Measurements from ENCODE around the gene DIP2C. TPM values are rescaled to one million over a fixed set of nuclear protein-coding genes. Genes with fewer than 3 reads are reported as not detected.

The DIP2C gene
- total RNA-seq, 1 donor from 2014 or later: 30.8 TPM

DNA sequence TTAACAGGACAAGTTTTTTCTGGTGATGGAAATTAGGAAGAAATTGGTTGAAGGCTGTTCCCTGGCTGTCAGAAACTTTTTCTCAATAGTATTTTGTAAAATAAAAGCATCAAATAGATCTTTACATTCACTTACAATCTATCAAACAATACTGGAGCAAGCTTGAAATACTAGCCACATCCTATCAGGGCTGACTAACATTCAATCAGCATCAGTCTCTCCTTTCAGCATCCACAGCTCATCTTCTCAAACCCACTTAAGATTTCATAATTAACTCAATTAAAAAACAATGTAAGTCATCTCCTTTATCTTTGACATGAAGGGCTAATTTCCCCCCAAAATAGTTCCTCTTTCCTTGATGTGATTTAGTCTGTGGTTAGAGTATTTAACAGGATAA lies 80.2 kb downstream of the DIP2C start:
- no peak overlapping the region for H3K4me3 ChIP-seq

DNA sequence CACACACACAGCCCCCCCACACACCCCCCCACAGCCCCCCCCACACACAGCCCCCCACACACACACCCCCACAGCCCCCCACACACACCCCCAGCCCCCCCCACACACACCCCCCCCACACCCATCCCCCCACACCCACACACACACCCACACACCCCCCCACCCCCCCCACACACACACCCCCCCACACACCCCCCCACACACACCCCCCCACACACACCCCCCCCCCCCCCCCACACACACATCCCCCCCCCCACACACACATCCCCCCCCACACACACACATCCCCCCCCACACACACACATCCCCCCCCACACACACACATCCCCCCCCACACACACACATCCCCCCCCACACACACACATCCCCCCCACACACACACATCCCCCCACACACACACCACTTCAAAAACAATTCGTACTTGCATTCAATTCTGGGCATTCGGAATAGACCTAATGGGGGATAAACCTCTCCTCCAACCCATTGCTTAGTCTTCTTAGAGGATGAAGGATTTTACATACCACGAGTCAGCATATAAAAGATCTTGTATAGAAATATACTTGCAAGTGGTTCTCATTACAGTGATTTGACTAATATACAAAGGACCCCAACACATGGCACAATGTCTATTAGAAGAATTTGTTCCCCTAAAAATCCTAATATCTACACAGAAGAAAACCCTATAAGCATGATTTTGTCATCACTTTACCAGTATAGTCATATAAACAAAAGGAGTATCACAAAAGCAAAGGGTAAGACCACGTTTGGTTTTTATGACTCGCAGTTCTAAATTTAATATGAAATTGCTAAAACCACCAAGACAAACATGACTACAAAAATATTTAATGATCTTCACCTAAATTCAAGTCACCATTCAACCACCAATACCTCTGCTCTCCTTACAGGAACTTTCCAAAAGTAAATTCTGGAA lies 80.9 kb downstream of the DIP2C start:
- H3K36me3 ChIP-seq: no peaks in the 10 kb centered on the region
- H3K9me3 ChIP-seq (replicated peaks): no peaks in the 10 kb centered on the region
- peaks cover 57% of the 10 kb centered on the region for H3K4me1 ChIP-seq
- no peaks in the 10 kb centered on the region for H3K27me3 ChIP-seq (ENCODE audit: low read depth)
- no peak overlapping the region for H3K4me3 ChIP-seq
- no peak for DNase-seq
- intact Hi-C loops (cut with micrococcal nuclease): no loop called here
- H3K27ac ChIP-seq (replicated peaks): no peak overlapping the region
- TF ChIP-seq, protein P1, sequence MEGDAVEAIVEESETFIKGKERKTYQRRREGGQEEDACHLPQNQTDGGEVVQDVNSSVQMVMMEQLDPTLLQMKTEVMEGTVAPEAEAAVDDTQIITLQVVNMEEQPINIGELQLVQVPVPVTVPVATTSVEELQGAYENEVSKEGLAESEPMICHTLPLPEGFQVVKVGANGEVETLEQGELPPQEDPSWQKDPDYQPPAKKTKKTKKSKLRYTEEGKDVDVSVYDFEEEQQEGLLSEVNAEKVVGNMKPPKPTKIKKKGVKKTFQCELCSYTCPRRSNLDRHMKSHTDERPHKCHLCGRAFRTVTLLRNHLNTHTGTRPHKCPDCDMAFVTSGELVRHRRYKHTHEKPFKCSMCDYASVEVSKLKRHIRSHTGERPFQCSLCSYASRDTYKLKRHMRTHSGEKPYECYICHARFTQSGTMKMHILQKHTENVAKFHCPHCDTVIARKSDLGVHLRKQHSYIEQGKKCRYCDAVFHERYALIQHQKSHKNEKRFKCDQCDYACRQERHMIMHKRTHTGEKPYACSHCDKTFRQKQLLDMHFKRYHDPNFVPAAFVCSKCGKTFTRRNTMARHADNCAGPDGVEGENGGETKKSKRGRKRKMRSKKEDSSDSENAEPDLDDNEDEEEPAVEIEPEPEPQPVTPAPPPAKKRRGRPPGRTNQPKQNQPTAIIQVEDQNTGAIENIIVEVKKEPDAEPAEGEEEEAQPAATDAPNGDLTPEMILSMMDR (IDR thresholded peaks at IDR 0.05; ENCODE audit: borderline replicate concordance): no peak

More for the DNA sequence above, 80.2 kb downstream of the DIP2C start:
- DNase-seq: no peak
- Histone ChIP-seq H3K9me3 (replicated peaks) (no peaks in the 10 kb centered on the region), H3K27me3 (ENCODE audit: low read depth) (no peaks in the 10 kb centered on the region), H3K36me3 (no peaks in the 10 kb centered on the region), H3K4me1 (peaks cover 62% of the 10 kb centered on the region), H3K27ac (replicated peaks) (no peak overlapping the region)
- intact Hi-C loops (cut with micrococcal nuclease): no loop called here
- TF ChIP-seq, protein P1 (IDR thresholded peaks at IDR 0.05; ENCODE audit: borderline replicate concordance): no peak

DNA sequence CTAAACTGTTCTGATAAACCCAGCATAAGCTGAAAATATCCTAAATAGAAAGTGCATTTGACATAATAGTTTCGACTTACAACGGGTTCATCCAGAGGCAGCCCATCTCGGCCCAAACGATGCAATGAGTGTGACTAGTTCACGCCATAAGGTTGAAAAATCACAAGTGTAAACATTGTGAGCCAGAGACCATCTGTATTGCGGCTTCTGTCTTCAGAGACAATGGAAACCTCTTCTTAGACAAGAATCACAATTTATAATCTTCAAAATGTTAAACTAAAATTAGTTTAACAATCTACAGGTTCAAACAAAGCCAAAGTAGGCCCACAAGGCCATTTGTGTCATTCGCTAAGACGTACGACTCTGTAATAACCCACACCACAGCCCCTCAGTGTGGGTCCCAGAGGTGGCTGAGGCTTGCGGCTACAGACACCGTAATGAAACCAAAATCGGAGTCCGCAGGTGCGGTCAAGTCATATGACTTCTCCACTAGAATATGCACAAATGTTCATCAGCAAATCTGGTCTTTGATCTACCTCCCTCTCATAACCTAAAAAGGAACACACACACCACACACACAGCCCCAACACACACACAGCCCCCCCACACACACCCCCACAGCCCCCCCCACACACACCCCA lies 81.8 kb downstream of the DIP2C start:
- Histone ChIP-seq H3K4me1 (peaks cover 54% of the 10 kb centered on the region), H3K36me3 (no peaks in the 10 kb centered on the region), H3K27me3 (ENCODE audit: low read depth) (no peaks in the 10 kb centered on the region), H3K4me3 (no peak overlapping the region), H3K9me3 (replicated peaks) (no peaks in the 10 kb centered on the region), H3K27ac (replicated peaks) (no peak overlapping the region)
- DNase-seq: no peak
- intact Hi-C loops (cut with micrococcal nuclease): no loop called here
- TF ChIP-seq, protein P1 (IDR thresholded peaks at IDR 0.05; ENCODE audit: borderline replicate concordance): no peak

DNA sequence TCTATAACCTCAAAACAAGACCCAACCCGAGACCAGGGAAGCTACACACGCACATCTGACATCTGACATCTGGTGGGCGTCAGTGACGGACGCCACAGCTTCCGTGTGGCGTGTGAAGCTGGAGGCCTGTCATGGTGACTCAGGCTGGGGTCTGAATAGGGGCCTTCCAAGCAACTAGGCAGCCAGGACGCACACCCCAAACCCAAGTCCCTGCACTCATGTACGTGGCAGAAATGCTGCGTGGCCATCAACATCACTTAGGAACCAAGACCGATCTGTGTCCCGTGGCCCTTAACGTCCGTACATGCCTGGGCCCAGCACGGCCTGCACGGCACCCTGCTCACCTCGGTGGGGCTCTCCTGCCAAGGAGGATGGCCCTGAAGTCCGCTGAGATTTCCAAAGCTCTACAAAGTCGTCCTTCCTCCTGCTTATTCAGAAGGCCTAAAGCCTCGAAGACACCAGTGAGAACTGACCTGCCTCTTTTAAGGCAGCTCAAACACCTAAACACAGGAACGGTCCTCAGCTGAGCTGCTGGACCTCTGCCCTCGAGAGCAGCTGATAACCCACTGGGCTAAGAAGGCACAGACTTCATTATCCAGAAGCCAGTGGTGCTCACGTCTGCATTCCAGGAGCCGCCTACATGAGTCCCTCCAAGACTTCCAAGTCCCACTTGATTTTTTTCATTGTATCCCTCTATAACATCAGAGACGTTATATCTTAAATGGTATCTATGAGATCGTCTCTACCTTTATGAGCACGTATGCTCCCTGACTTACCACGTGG lies 82.5 kb downstream of the DIP2C start:
- H3K9me3 ChIP-seq (replicated peaks): no peaks in the 10 kb centered on the region
- TF ChIP-seq, protein P1 (IDR thresholded peaks at IDR 0.05; ENCODE audit: borderline replicate concordance): no peak
- DNase-seq: no peak
- no peak overlapping the region for H3K27ac ChIP-seq (replicated peaks)
- H3K4me1 ChIP-seq: peaks cover 56% of the 10 kb centered on the region
- no peak overlapping the region for H3K4me3 ChIP-seq
- intact Hi-C loops (cut with micrococcal nuclease): no loop called here
- H3K27me3 ChIP-seq (ENCODE audit: low read depth): no peaks in the 10 kb centered on the region
- no peaks in the 10 kb centered on the region for H3K36me3 ChIP-seq

DNA sequence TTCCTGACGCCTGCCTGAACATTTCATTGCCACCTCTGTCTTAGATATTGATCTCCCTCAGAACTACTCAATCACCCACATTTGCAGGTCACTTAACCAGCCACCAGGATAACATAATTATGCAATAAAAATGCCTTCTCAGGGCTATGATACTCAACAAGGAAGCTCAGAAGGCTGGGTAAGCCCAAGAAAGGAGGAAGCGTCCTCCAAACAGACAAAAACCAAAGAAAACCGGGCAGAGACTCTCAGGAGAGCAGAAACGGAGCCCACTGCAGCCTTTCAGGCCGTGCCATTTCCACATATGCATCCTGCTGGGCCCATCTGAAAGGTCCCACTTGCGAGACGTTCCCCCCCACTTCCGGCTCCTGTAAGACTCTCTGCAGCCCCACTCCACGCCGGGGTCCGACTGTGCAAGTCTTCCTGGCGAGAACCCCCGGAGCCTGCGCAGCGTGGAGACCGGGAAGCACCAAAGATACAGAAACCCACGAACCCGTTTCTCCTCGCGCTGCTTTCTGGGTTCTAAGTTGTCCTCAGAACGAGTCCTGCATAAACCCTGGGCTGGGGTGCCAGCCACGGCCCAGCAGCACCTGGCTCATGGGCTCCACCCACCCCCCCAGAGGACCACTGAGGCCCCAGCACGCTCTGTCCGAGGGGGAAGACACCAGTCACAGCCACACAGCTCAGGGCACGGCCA lies 83.7 kb downstream of the DIP2C start:
- Histone ChIP-seq H3K4me1 (peaks cover 61% of the 10 kb centered on the region), H3K36me3 (no peaks in the 10 kb centered on the region)

More for the DNA sequence above, 83.7 kb downstream of the DIP2C start:
- Histone ChIP-seq H3K9me3 (replicated peaks) (no peaks in the 10 kb centered on the region), H3K27me3 (ENCODE audit: low read depth) (no peaks in the 10 kb centered on the region), H3K4me3 (no peak overlapping the region), H3K27ac (replicated peaks) (no peak overlapping the region)
- TF ChIP-seq, protein P1 (IDR thresholded peaks at IDR 0.05; ENCODE audit: borderline replicate concordance): no peak
- intact Hi-C loops (cut with micrococcal nuclease): no loop called here
- no peak for DNase-seq
